SK-N-MC (cell line): ENCODE data around the gene TSPAN16.

Source experiments
- DNase-seq: peaks from one replicate; pipeline ENCODE4 v3.0.0-alpha.2; 2011; ENCODE audit warnings: low read depth, low spot score
- H3K27ac ChIP-seq: fragments of 200-600 bp; sonication (generic); 2 replicates; pipeline ENCODE4 v1.5.1; 2016; ENCODE audit warnings: mixed run types
- H3K36me3 ChIP-seq: fragments of 200-600 bp; sonication (generic); 2 replicates; pipeline ENCODE4 v1.6.1; 2017; ENCODE audit warnings: antibody characterized with exemption, low read length, mixed read lengths; ENCODE audit not compliant: insufficient read depth
- H3K4me3 ChIP-seq: fragments of 200-600 bp; sonication (generic); 2 replicates; pipeline ENCODE4 v1.5.1; 2016
- H3K9ac ChIP-seq: fragments of 200-600 bp; sonication (generic); 2 replicates; pipeline ENCODE4 v1.8.0; 2017; ENCODE audit warnings: mixed run types, mixed read lengths; ENCODE audit not compliant: insufficient read length
- H3K9me3 ChIP-seq: fragments of 200-600 bp; sonication (generic); 2 replicates; pipeline ENCODE4 v1.6.1; 2017; ENCODE audit warnings: low read depth, mild to moderate bottlenecking, antibody characterized with exemption, low read length, moderate library complexity, mixed read lengths
- EZH2 ChIP-seq: fragments of 200-600 bp; sonication (generic); IDR thresholded peaks from one replicate; pipeline ENCODE4 v1.6.1; 2017; ENCODE audit warnings: antibody characterized with exemption
- FOXP2 ChIP-seq: optimal IDR thresholded peaks from 2 replicates; pipeline ENCODE3; 2011; ENCODE audit warnings: mild to moderate bottlenecking, moderate library complexity; ENCODE audit not compliant: insufficient read depth; ENCODE audit errors: extremely low read length, control extremely low read depth
- POLR2AphosphoS5 ChIP-seq: IDR thresholded peaks from 2 replicates; pipeline ENCODE4 v1.6.1; 2012; ENCODE audit warnings: mild to moderate bottlenecking, low read depth, low read length, borderline replicate concordance

The TSPAN16 gene

GRCh38 chr19:11278670-11279069 lies 17.3 kb upstream of the TSPAN16 start:
- H3K9ac ChIP-seq: no peak overlapping the region
- no peak overlapping the region for H3K4me3 ChIP-seq
- TF ChIP-seq EZH2 (no peak), POLR2AphosphoS5 (no peak), FOXP2 (no peak)
- DNase-seq: no peak
- H3K27ac ChIP-seq: no peak overlapping the region
- H3K9me3 ChIP-seq: no peaks in the 10 kb centered on the region
- no peaks in the 10 kb centered on the region for H3K36me3 ChIP-seq

GRCh38 chr19:11279505-11280236 lies 16.3 kb upstream of the TSPAN16 start:
- TF ChIP-seq EZH2 (no peak), FOXP2 (no peak), POLR2AphosphoS5 (no peak)
- Histone ChIP-seq H3K27ac (no peak overlapping the region), H3K9ac (no peak overlapping the region), H3K36me3 (no peaks in the 10 kb centered on the region), H3K9me3 (no peaks in the 10 kb centered on the region), H3K4me3 (no peak overlapping the region)
- DNase-seq: no peak

GRCh38 chr19:11281356-11282049 lies 14.5 kb upstream of the TSPAN16 start:
- H3K9ac ChIP-seq: no peak overlapping the region
- TF ChIP-seq FOXP2: no peak
- no peak for TF ChIP-seq EZH2
- no peak for TF ChIP-seq POLR2AphosphoS5
- H3K9me3 ChIP-seq: no peaks in the 10 kb centered on the region
- no peaks in the 10 kb centered on the region for H3K36me3 ChIP-seq
- DNase-seq: no peak
- no peak overlapping the region for H3K27ac ChIP-seq
- no peak overlapping the region for H3K4me3 ChIP-seq

GRCh38 chr19:11284515-11284914 lies 11.4 kb upstream of the TSPAN16 start:
- DNase-seq: no peak
- no peaks in the 10 kb centered on the region for H3K36me3 ChIP-seq
- H3K9me3 ChIP-seq: no peaks in the 10 kb centered on the region
- H3K9ac ChIP-seq: no peak overlapping the region
- H3K27ac ChIP-seq: no peak overlapping the region
- no peak overlapping the region for H3K4me3 ChIP-seq
- TF ChIP-seq FOXP2: no peak
- TF ChIP-seq EZH2: no peak
- TF ChIP-seq POLR2AphosphoS5: no peak

- TF ChIP-seq EZH2 (no peak), POLR2AphosphoS5 (peak; percentile 37; the same call in 1 of the 2 replicates), FOXP2 (no peak)
These were observed 9.5 kb upstream of the TSPAN16 start for GRCh38 chr19:11286312-11286974.

GRCh38 chr19:11288349-11288748 lies 7.6 kb upstream of the TSPAN16 start:
- Histone ChIP-seq H3K27ac (no peak overlapping the region), H3K9ac (no peak overlapping the region), H3K9me3 (no peaks in the 10 kb centered on the region), H3K4me3 (no peak overlapping the region), H3K36me3 (no peaks in the 10 kb centered on the region)
- DNase-seq: no peak
- TF ChIP-seq FOXP2: no peak
- TF ChIP-seq POLR2AphosphoS5: no peak
- no peak for TF ChIP-seq EZH2

More at GRCh38 chr19:11286312-11286974, 9.5 kb upstream of the TSPAN16 start:
- Histone ChIP-seq H3K9me3 (no peaks in the 10 kb centered on the region), H3K9ac (no peak overlapping the region), H3K27ac (no peak overlapping the region), H3K36me3 (no peaks in the 10 kb centered on the region), H3K4me3 (no peak overlapping the region)
- peak; percentile 45 for DNase-seq

- H3K27ac ChIP-seq: no peak overlapping the region
- H3K9me3 ChIP-seq: no peaks in the 10 kb centered on the region
- no peak for TF ChIP-seq FOXP2
- TF ChIP-seq POLR2AphosphoS5: no peak
- no peak for TF ChIP-seq EZH2
- no peak overlapping the region for H3K4me3 ChIP-seq
- no peak for DNase-seq
- H3K36me3 ChIP-seq: no peaks in the 10 kb centered on the region
- H3K9ac ChIP-seq: no peak overlapping the region
These were observed 5.7 kb upstream of the TSPAN16 start for GRCh38 chr19:11290256-11290655.

- TF ChIP-seq POLR2AphosphoS5 (no peak), EZH2 (no peak), FOXP2 (no peak)
- H3K9ac ChIP-seq: no peak overlapping the region
- no peaks in the 10 kb centered on the region for H3K9me3 ChIP-seq
- H3K36me3 ChIP-seq: no peaks in the 10 kb centered on the region
- no peak for DNase-seq
- no peak overlapping the region for H3K27ac ChIP-seq
- no peak overlapping the region for H3K4me3 ChIP-seq
These were observed 4.5 kb upstream of the TSPAN16 start for GRCh38 chr19:11291415-11291814.
